GM18507 (cell line): ENCODE measurements around the gene BLTP3A.
"Not testable (repeated sequence)": the region's sequence is repeated elsewhere in the genome, so short reads cannot be mapped to it uniquely, and the experiment has no call there.

Experiments used
- DNase-seq: peaks from one replicate; pipeline ENCODE4 v3.0.0; 2011; ENCODE audit warnings: low read depth; ENCODE audit not compliant: insufficient read length; ENCODE audit errors: extremely low spot score
- FAIRE-seq: peaks from 2 replicates; lab custom pipeline; 2011; peaks lifted over from hg19 to GRCh38; lab: Jason Lieb, UNC

The BLTP3A gene

GRCh38 chr6:34791701-34792604 lies at the start of gene BLTP3A:
Gene BLTP3A (plus strand): TSS chr6:34792083. CDS start chr6:34792251, 168 bp downstream.
- FAIRE-seq = peak; percentile 64
- DNase-seq = peak; percentile 89

DNA sequence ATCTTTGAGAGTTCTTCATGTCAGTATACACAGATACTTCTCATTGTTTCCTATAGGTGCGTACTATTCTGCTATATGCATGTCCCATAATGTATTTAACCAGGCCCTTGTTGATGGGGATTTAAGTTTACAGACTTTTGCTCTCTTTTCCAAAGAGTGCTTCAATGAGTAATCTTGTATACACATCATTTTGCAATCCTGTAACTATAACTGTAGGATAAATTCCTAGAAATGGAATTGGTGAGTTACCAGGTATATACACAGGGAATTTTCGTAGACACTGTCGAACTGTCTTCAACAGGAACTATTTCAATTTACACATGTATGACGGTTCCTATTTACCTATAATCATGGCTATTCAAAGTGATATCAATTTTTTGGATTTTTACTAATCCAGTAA lies 49.8 kb upstream of the BLTP3A start:
- no peak for DNase-seq
- FAIRE-seq = no peak

DNA sequence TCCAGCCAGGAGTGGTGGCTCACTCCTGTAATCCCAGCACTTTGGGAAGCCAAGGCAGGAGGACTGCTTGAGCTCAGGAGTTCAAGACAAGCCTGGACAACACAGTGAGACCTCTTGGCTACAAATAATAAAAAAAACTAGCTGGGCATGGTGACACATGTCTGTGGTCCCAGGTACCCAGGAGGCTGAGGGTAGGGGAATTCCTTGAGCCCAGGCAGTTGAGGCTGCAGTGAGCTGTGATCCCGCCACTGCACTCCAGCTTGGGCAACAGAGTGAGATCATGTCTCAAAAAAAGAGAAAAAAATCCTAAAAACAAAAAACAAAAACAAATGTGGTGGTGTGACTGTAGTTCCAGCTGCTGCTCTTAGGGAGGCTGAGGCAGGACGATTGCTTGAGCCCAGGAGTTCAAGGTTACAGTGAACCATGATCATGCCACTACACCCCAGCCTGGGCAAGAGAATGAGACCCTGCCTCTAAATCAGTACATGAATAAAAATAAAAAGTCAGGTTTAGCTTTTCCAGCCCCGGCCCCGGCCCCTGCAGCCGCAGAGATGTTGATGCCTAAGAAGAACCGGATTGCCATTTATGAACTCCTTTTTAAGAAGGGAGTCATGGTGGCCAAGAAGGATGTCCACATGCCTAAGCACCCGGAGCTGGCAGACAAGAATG lies 48.1 kb upstream of the BLTP3A start:
- FAIRE-seq (no peak), DNase-seq (no peak)

DNA sequence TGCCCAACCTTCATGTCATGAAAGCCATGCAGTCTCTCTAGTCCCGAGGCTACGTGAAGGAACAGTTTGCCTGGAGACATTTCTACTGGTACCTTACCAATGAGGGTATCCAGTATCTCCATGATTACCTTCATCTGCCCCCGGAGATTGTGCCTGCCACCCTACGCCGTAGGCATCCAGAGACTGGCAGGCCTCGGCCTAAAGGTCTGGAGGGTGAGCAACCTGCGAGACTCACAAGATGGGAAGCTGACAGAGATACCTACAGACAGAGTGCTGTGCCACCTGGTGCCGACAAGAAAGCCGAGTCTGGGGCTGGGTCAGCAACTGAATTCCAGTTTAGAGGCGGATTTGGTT lies 47.6 kb upstream of the BLTP3A start:
- DNase-seq, FAIRE-seq: not testable (repeated sequence)

DNA sequence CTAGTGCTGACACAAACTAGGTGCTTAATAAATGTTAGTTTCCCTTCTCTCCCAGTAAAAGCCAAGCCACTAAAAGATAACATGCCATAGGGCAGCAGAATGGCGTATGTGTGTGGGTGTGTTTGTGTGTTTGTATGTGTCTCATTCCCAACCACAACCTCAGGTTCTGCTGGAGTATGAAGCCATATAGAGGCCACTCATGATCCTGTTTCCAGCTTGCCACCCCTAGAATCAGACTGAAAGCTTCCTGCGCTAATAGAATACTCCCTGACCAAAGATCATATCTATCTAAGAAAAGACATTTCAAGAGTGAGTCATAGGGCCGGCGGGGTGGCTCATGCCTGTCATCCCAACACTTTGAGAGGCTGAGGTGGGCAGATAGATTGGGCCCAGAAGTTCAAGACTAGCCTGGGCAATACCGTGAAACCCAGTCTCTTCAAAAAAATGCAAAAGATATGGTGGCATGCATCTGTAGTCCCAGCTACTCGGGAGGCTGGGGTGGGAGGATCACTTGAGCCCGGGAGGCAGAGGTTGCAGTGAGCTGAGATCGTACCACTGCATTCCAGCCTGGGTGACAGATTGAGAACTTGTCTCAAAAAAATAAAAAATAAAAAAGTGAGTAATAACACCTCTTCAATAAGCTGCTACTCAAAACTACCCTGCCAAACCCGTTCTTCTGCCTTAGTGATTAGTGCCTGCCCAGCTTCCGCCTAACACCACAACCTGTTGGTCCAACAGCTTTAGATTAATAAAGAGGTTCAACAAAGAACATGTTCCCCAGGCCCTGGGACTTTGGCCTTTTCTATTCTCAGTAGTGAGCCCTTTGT lies 46.4 kb upstream of the BLTP3A start:
- FAIRE-seq = no peak
- no peak for DNase-seq

GRCh38 chr6:34746104-34746846 lies 45.6 kb upstream of the BLTP3A start:
- DNase-seq = no peak
- no peak for FAIRE-seq

- FAIRE-seq = no peak
- DNase-seq = no peak
Measured at GRCh38 chr6:34748757-34749156, 43.1 kb upstream of the BLTP3A start.

- not testable (repeated sequence) for DNase-seq
- FAIRE-seq = peak; percentile 33
Measured at GRCh38 chr6:34756513-34756856, 35.4 kb upstream of the BLTP3A start.

- no peak for DNase-seq
- FAIRE-seq = no peak
Measured at GRCh38 chr6:34757687-34758274, 34.1 kb upstream of the BLTP3A start.

- DNase-seq = no peak
- FAIRE-seq = no peak
Measured at GRCh38 chr6:34760108-34760507, 31.8 kb upstream of the BLTP3A start.

- DNase-seq, FAIRE-seq: not testable (repeated sequence)
Measured at GRCh38 chr6:34761681-34762080, 30.2 kb upstream of the BLTP3A start.

GRCh38 chr6:34768148-34768547 lies 23.7 kb upstream of the BLTP3A start:
- FAIRE-seq (no peak), DNase-seq (no peak)

DNA sequence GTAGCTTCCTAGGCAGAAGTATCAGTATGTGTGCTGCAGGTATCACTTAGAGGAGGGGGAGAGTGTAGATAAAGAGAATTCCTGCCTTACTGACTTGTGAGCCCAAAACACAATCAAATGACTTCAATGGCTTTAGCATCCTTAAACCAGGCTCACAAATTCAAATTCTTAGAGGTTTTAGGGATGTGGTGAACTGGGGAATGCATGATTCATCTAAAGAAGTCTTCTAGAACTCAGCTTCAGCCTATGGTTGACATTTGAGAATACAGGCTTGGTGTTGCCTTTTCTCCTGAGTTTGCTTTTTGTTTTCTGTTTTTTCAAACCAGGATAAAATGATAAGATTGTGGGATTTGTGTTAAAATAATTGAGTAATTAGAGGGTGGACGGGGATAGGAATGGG lies 20.2 kb upstream of the BLTP3A start:
- FAIRE-seq (peak; percentile 39), DNase-seq (no peak)

DNA sequence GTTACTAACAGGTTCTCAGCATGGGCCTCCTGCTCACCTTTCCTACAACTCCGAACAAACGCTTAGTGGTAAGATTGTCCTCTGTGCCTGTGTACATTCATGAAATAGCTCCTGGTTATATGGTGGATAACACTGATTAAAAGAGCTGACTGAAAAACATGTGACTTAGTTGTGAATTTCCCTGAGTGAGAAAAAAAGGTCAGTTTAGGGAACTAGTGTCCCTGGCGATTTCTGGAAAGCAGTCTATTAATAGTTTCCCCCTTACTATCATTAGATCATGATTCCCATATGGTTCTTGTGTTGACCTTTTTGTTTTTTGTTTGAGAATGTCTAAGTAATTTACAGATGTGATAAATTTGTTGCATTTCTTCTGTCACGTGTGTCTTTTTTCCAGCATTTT lies 18.9 kb upstream of the BLTP3A start:
- DNase-seq = no peak
- no peak for FAIRE-seq

DNA sequence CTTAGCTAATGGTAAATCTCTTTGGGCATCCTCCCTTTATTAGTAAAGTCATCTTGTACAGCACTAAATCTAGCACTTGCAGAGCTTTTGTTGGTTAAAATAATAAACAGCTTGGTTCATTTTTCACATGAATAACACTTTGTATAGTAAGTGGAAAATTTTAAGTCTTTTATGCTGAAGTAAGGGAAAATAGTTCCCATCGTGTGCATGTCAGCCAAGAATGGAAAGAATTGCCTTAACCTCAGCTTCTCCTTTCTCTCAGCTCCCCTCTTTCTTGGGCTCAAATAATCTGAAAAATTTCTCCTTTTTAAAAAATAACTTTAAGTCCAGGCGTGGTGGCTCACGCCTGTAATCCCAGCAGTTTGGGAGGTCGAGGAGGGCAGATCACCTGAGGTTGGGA lies 18.0 kb upstream of the BLTP3A start:
- FAIRE-seq (no peak), DNase-seq (no peak)

- FAIRE-seq (no peak), DNase-seq (no peak)
Measured at GRCh38 chr6:34774967-34775366, 16.9 kb upstream of the BLTP3A start.

DNA sequence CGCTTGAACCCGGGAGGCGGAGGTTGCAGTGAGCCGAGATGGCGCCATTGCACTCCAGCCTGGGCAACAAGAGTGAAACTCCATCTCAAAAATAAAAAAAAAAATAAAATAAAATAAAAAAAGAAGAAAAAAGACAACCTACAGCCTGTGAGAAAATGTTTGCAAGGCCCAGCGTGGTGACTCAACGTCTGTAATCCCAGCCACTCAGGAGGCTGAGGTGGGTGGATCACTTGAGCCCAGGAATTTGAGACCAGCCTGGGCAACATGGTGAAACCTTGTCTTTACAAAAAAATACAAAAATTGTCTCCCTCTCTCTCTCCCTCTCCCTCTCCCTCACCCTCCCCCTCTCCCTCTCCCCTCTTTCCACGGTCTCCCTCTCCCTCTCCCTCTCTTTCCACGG lies 6.5 kb upstream of the BLTP3A start:
- FAIRE-seq, DNase-seq: not testable (repeated sequence)

DNA sequence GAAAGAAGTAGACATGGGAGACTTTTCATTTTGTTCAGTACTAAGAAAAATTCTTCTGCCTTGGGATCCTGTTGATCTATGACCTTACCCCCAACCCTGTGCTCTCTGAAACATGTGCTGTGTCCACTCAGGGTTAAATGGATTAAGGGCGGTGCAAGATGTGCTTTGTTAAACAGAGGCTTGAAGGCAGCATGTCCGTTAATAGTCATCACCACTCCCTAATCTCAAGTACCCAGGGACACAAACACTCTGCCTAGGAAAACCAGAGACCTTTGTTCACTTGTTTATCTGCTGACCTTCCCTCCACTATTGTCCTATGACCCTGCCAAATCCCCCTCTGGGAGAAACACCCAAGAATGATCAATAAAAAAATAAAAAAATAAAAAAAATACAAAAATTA lies 4.7 kb upstream of the BLTP3A start:
- FAIRE-seq, DNase-seq: not testable (repeated sequence)

DNA sequence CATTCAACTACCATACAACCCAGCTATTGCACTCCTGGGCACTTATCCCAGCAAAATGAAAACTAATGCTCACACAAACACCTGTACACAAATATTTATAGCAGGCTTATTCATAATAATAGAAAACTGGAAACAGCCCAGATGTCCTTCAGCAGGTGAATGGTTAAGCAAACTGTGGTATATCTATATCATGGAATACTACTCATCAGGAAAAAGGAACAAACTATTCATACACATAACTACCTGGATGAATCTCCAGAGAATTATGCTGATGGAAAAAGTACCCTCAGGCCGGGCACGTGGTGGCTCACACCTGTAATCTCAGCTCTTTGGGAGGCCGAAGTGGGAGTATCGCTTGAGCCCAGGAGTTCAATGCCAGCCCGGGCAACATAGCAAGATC lies 3.8 kb upstream of the BLTP3A start:
- no peak for DNase-seq
- FAIRE-seq = no peak
